Liver (tissue), 3 donors: ENCODE data around the gene NFILZ.
A peak's percentile ranks its signal among the peaks of the same experiment; 100 is the strongest.

ENCODE experiments used
- FOXA1 ChIP-seq: IDR thresholded peaks from 2 replicates; pipeline ENCODE4 v1.6.1; 2016; ENCODE audit warnings: antibody characterized with exemption
- TAF1 ChIP-seq: conservative IDR thresholded peaks from 2 replicates; pipeline ENCODE4 v1.6.1; 2016; ENCODE audit warnings: antibody characterized with exemption, mild to moderate bottlenecking
- YY1 ChIP-seq: IDR thresholded peaks from 2 replicates; pipeline ENCODE4 v1.6.1; 2016; ENCODE audit warnings: antibody characterized with exemption, mild to moderate bottlenecking
- TF ChIP-seq, protein P1 (sequence below): IDR thresholded peaks from 2 replicates; pipeline ENCODE4 v1.6.1; 2016; ENCODE audit warnings: antibody characterized with exemption, mild to moderate bottlenecking
- TF ChIP-seq, protein P2 (sequence below): fragments of 150-350 bp; IDR thresholded peaks from 2 replicates; pipeline ENCODE4 v1.5.1; 2017; ENCODE audit warnings: improper control_type of control experiment, low read depth, low read length; ENCODE audit not compliant: missing input control
- TF ChIP-seq, protein P3 (sequence below): IDR thresholded peaks from 2 replicates; pipeline ENCODE4 v1.6.1; 2016; ENCODE audit warnings: antibody characterized with exemption
- donor health status: healthy.
- donor health status: healthy.

DNA sequence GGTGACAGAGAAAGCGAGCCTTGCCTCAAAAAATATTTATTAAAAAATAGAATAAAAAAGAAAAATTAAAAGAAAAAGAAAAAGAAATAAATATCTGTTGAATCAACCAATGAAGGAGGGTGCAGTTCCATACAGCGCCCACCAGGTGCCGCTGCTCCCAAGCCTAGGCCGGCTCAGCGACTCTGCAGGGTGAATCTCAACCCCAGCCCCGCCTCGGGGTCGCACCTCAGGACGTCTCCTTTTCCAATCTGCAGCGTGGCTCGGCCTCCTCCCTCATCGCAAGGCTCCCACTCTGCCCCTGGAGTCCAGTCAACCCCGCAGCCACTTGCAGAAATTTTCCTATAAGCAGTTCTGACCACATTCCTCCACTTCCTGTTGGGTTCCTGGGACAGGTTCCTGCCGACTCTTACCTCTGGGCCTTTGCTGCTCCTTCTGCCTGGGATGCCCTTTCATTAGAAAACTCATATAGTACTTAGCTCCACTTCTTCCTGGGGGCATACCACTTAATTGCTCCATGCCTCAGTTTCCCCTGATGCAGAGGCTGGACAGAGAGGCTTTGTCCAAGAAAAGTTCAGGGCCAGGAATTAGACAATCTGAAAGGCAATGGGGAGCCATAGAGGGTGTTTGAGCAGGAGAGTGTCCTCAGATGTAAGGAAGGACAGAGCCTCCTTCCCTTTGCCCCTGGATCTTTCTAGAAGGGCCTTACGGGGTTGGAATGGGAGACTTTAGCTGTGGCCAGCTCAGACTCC lies 24.3 kb downstream of the NFILZ start:
- TF ChIP-seq, protein P1, sequence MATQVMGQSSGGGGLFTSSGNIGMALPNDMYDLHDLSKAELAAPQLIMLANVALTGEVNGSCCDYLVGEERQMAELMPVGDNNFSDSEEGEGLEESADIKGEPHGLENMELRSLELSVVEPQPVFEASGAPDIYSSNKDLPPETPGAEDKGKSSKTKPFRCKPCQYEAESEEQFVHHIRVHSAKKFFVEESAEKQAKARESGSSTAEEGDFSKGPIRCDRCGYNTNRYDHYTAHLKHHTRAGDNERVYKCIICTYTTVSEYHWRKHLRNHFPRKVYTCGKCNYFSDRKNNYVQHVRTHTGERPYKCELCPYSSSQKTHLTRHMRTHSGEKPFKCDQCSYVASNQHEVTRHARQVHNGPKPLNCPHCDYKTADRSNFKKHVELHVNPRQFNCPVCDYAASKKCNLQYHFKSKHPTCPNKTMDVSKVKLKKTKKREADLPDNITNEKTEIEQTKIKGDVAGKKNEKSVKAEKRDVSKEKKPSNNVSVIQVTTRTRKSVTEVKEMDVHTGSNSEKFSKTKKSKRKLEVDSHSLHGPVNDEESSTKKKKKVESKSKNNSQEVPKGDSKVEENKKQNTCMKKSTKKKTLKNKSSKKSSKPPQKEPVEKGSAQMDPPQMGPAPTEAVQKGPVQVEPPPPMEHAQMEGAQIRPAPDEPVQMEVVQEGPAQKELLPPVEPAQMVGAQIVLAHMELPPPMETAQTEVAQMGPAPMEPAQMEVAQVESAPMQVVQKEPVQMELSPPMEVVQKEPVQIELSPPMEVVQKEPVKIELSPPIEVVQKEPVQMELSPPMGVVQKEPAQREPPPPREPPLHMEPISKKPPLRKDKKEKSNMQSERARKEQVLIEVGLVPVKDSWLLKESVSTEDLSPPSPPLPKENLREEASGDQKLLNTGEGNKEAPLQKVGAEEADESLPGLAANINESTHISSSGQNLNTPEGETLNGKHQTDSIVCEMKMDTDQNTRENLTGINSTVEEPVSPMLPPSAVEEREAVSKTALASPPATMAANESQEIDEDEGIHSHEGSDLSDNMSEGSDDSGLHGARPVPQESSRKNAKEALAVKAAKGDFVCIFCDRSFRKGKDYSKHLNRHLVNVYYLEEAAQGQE = no peak
- TF ChIP-seq TAF1 = no peak
- TF ChIP-seq, protein P2, sequence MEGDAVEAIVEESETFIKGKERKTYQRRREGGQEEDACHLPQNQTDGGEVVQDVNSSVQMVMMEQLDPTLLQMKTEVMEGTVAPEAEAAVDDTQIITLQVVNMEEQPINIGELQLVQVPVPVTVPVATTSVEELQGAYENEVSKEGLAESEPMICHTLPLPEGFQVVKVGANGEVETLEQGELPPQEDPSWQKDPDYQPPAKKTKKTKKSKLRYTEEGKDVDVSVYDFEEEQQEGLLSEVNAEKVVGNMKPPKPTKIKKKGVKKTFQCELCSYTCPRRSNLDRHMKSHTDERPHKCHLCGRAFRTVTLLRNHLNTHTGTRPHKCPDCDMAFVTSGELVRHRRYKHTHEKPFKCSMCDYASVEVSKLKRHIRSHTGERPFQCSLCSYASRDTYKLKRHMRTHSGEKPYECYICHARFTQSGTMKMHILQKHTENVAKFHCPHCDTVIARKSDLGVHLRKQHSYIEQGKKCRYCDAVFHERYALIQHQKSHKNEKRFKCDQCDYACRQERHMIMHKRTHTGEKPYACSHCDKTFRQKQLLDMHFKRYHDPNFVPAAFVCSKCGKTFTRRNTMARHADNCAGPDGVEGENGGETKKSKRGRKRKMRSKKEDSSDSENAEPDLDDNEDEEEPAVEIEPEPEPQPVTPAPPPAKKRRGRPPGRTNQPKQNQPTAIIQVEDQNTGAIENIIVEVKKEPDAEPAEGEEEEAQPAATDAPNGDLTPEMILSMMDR = peak; percentile 91
- TF ChIP-seq YY1 = no peak
- no peak for TF ChIP-seq FOXA1
- TF ChIP-seq, protein P3, sequence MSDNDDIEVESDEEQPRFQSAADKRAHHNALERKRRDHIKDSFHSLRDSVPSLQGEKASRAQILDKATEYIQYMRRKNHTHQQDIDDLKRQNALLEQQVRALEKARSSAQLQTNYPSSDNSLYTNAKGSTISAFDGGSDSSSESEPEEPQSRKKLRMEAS = no peak
